ENCODE data around the gene SFRP2.

Gene SFRP2

GRCh38 chr4:153745651-153746050 lies 43.2 kb downstream of the SFRP2 start:
- Histone ChIP-seq H3K36me3 (ENCODE audit: insufficient read depth, low read length) (no peaks in the 10 kb centered on the region), H3K9me3 (ENCODE audit: low read length) (no peaks in the 10 kb centered on the region), H3K4me3 (ENCODE audit: low read depth in 1 of 2, low read length in 2 of 2) (no peak overlapping the region), H3K27me3 (ENCODE audit: control insufficient read depth in 1 of 2, insufficient read depth in 2 of 2, low read length in 2 of 2) (no peaks in the 10 kb centered on the region), H3K4me1 (ENCODE audit: insufficient read depth, low read length) (no peaks in the 10 kb centered on the region), H3K9ac (ENCODE audit: low read length) (no peak overlapping the region), H3K27ac (ENCODE audit: low read depth, low read length) (no peak overlapping the region)

GRCh38 chr4:153741541-153741940 lies 47.3 kb downstream of the SFRP2 start:
- Histone ChIP-seq H3K9me3 (ENCODE audit: low read length) (no peaks in the 10 kb centered on the region), H3K4me1 (ENCODE audit: insufficient read depth, low read length) (no peaks in the 10 kb centered on the region), H3K27ac (ENCODE audit: low read depth, low read length) (no peak overlapping the region), H3K9ac (ENCODE audit: low read length) (no peak overlapping the region), H3K4me3 (ENCODE audit: low read depth in 1 of 2, low read length in 2 of 2) (no peak overlapping the region), H3K36me3 (ENCODE audit: insufficient read depth, low read length) (no peaks in the 10 kb centered on the region), H3K27me3 (ENCODE audit: control insufficient read depth in 1 of 2, insufficient read depth in 2 of 2, low read length in 2 of 2) (no peaks in the 10 kb centered on the region)

GRCh38 chr4:153735906-153736461 lies 52.9 kb downstream of the SFRP2 start:
- no peak overlapping the region for H3K27ac ChIP-seq (ENCODE audit: low read depth, low read length)
- no peaks in the 10 kb centered on the region for H3K4me1 ChIP-seq (ENCODE audit: insufficient read depth, low read length)
- H3K27me3 ChIP-seq (ENCODE audit: control insufficient read depth in 1 of 2, insufficient read depth in 2 of 2, low read length in 2 of 2), result no peaks in the 10 kb centered on the region
- no peaks in the 10 kb centered on the region for H3K9me3 ChIP-seq (ENCODE audit: low read length)
- H3K4me3 ChIP-seq (ENCODE audit: low read depth in 1 of 2, low read length in 2 of 2), result no peak overlapping the region
- H3K9ac ChIP-seq (ENCODE audit: low read length), result no peak overlapping the region
- H3K36me3 ChIP-seq (ENCODE audit: insufficient read depth, low read length), result no peaks in the 10 kb centered on the region

- no peaks in the 10 kb centered on the region for H3K27me3 ChIP-seq (ENCODE audit: control insufficient read depth in 1 of 2, insufficient read depth in 2 of 2, low read length in 2 of 2)
Measured at GRCh38 chr4:153733751-153734448, 55.0 kb downstream of the SFRP2 start.

GRCh38 chr4:153731239-153731638 lies 57.6 kb downstream of the SFRP2 start:
- Histone ChIP-seq H3K4me1 (ENCODE audit: insufficient read depth, low read length) (no peaks in the 10 kb centered on the region), H3K9me3 (ENCODE audit: low read length) (no peaks in the 10 kb centered on the region), H3K27me3 (ENCODE audit: control insufficient read depth in 1 of 2, insufficient read depth in 2 of 2, low read length in 2 of 2) (no peaks in the 10 kb centered on the region), H3K36me3 (ENCODE audit: insufficient read depth, low read length) (no peaks in the 10 kb centered on the region), H3K9ac (ENCODE audit: low read length) (no peak overlapping the region), H3K27ac (ENCODE audit: low read depth, low read length) (no peak overlapping the region), H3K4me3 (ENCODE audit: low read depth in 1 of 2, low read length in 2 of 2) (no peak overlapping the region)

More at GRCh38 chr4:153733751-153734448, 55.0 kb downstream of the SFRP2 start:
- no peak overlapping the region for H3K4me3 ChIP-seq (ENCODE audit: low read depth in 1 of 2, low read length in 2 of 2)
- H3K4me1 ChIP-seq (ENCODE audit: insufficient read depth, low read length), result no peaks in the 10 kb centered on the region
- H3K9me3 ChIP-seq (ENCODE audit: low read length), result no peaks in the 10 kb centered on the region
- H3K9ac ChIP-seq (ENCODE audit: low read length), result no peak overlapping the region
- no peaks in the 10 kb centered on the region for H3K36me3 ChIP-seq (ENCODE audit: insufficient read depth, low read length)
- no peak overlapping the region for H3K27ac ChIP-seq (ENCODE audit: low read depth, low read length)

Measured in muscle layer of colon (tissue), 2 donors.